ENCODE results near the gene VCAN.

VCAN gene

DNA sequence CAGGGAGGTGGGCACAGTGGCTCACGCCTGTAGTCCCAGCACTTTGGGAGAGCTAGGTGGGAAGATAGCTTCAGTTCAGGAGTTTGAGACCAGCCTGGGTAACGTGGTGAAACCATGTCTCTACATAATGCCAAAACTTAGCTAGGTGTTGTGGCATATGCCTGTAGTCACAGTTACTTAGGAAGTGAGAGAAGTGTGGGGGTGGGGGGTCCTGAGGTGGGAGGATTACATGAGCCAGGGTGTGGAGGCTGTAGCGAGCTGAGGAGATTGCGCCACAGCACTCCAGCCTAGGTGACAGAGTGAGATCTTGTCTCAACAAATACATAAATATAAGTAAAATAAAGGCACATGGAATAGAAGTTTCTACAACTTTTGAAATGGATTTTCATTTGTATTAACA is 23.1 kb downstream of the VCAN start:
- DNase-seq (ENCODE audit: low read depth) = no peak

DNA sequence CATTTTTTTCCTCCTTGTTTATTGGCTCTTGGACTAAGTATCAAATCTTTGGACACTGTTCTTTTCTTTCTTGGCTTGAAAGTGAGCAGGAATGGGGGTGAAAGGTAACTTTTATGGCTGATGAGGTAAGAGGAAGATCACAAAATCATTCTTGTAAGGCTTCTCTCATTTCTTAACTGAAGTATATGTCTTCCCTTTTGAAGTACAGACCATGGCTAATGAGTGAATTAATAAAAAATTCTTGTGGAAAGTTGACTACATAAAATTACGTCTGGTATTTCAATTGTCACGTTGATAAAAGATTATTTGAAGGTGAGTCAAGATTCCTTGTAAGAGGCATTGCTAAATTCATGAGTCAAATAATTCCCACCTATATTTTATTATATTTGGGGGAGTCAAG is 25.1 kb downstream of the VCAN start:
- DNase-seq (ENCODE audit: low read depth) = no peak

DNA sequence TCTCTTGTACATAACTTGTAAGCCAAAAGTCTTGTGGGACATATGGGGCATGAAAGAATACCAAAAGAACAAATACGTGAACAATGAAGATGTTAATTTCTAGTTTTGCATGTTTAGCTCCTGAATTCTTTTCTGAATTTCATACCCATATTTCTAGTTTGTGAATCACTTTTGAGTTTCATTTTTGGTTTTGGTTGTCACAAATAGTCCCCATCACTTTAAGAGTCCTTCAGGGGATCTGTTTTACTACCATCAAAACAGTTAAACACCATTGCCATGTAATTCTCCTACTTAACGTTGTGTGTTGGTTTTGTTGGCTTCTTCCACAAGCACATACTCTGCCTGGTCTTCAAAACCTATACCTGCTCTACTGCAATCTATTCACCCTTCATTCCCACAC is 27.0 kb downstream of the VCAN start:
- DNase-seq (ENCODE audit: low read depth) = no peak

DNA sequence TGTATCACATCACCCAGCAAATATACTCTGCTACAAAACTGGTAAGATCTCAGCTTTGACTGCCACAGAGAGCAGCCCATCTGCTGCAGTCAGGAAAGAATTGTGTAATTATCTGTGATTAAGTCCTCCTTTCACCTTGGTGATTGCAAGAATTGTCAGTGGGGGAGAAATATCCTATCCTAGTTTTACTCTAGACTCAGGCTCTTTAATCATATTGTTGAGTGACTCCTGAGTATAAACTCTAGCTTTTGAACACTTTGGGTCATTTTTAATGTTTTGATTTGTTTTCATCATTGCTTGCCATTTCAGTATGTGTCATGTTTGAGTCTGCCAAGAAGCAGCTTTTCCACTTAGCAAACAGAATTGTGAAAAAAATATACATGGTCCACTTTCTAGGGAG is 32.1 kb downstream of the VCAN start:
- DNase-seq (ENCODE audit: low read depth) = no peak

DNA sequence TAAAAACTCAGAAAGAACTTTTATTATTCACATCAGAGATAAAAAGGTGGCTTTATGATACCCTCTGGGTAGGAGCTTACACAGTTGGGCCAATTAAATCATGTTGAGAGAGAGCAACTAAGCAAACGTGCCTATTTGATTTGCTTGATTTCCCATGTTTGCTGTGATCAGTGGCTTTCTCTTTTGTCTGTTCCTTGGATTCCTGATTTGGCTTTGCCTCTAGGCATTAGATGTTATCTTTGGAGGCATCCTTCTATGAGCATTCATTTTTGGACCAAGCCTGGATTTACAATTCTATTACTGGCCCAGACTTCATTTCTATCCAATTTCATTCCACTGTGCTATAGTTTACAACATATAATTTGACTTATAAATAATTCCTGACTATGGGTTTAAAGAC is 35.9 kb downstream of the VCAN start:
- no peak for DNase-seq (ENCODE audit: low read depth)

DNA sequence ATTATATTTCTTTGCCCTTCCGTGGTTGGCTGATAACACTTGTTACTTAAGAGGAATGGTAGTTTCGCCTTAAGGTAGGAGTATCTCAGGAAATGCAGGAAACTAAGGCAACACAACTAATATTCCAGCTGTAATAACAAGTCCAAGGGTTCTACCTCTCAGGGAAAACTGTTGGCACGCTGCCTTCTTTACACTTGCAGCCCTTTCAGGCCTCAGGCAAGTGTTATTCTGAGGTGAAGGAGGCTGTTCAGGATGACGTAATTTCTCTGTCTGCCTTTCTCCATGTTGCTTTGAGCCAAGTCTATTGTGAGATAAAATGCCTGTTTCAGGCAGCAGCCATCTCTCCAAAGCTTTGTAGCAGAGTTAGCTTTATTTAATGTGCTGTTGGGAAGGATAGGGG is 38.0 kb downstream of the VCAN start:
- DNase-seq (ENCODE audit: low read depth) = peak; percentile 52

DNA sequence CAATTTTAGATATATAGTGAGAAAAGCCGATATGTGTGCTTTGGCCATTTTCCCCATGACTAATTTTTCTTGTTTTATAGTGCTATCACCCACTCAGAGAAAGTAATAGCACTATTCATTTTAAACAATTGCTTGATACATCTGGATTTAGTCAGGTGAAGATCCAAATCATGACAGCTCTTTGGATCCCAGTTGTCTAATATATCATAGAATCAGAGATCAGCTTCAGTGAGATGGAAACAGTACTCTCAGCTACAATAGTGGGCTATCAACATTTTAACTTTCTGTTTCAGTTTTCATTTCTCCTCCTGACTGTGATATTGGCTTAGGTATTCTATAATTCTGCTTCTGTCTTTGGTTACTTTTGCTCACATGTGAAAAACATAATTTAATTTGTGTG is 38.7 kb downstream of the VCAN start:
- no peak for DNase-seq (ENCODE audit: low read depth)

DNA sequence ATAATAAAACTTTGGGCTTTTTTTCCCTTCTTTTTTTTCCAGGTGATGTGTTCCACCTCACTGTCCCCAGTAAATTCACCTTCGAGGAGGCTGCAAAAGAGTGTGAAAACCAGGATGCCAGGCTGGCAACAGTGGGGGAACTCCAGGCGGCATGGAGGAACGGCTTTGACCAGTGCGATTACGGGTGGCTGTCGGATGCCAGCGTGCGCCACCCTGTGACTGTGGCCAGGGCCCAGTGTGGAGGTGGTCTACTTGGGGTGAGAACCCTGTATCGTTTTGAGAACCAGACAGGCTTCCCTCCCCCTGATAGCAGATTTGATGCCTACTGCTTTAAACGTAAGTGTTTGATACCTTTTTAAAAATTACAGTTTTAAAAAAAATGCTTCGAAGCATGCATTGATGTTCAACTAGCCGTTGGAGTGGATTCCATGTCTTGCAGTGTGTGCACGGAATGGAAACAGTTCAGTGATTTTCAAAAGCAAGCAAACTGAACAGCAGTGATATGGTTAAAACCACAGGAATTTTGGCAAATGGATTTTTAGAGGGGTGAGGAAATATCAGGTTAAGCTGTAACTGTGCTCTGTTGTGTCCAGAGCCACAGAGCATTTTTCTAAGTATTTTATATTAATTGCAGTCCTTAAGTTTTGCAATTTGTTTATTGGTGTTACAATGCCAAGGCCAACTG is 40.7 kb downstream of the VCAN start:
- DNase-seq (ENCODE audit: low read depth) = no peak

DNA sequence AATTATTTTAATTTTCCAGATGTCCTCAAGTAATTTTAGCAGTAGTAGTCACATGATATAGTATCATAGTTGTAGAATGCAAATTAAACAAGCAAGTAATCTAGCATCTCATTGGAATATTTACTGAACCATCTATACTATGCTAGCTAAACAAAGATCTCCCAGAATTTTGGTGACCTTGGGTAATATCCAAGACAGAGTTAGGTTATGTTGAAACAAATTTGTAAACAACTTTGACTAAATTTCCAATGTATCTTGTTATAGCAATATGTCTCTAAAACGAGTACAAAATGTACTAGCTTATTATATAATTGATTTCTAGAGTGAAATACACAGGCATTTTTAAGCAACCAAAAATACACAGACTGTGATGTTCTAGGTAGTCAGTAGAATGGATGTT is 41.5 kb downstream of the VCAN start:
- no peak for DNase-seq (ENCODE audit: low read depth)

DNA sequence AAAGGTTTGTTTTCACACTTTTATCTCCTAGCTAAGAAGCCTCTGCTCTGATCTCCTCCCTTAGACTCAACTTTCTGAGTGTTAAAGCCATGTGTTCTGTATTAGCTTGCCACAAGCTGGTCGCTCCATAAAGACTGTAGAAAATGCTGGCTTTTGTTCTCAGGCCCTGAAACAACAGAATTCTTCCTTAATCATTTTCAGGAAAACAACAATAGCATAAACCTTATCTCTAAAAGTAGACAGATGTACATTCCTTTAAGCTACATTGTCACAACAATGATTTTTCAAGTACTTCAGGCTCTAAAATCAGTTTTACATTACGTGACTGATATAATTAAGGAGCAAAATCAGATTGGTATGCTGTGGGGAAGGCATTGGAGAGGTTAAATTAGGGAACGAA is 41.9 kb downstream of the VCAN start:
- DNase-seq (ENCODE audit: low read depth) = no peak

DNA sequence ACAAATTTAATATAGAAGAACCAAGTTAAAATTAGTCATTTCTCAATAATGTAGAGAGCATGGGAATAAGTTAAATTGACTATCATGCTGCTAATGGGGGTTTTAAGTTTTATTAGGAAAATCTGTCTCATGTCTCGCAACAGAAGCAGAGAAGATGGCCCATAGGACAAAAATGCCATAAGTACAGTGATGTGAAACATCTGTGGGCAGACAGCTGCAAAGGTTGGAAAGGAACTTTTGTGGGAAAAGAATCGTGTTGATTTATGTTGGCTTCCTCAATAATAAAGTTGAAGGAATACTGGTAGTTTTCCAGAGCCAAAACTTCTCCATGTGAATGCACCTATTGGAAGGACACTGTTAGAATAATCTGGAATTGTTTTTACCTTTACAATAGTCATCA is 44.8 kb downstream of the VCAN start:
- DNase-seq (ENCODE audit: low read depth) = no peak

DNA sequence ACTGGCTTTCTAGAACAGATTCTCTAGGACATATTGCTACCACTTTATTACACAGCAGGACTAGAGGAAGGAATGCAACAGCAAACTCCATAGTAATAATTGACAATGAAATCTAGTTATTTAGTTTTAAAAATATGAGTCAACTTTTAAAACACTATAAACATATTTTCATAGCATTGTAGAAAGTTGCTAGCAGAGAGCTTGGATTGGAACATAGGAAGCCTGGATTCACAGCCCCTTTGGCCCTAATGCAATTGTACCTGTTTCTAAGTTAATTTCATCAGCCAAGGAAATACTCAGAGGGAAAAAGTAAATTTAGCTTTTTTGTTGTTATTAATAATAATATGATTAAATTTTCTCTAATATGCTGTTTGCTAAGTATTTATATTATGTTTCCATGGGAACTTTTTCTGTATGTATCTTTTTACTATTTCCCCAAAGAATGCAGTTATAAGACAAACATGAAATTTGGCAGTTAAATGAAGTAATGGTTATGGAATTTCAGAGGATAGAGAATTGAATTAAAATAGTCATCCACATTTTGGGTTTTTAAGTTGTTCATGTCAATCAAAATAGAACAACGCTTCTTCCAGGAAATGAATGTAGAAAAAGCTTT is 45.6 kb downstream of the VCAN start:
- no peak for DNase-seq (ENCODE audit: low read depth)

DNA sequence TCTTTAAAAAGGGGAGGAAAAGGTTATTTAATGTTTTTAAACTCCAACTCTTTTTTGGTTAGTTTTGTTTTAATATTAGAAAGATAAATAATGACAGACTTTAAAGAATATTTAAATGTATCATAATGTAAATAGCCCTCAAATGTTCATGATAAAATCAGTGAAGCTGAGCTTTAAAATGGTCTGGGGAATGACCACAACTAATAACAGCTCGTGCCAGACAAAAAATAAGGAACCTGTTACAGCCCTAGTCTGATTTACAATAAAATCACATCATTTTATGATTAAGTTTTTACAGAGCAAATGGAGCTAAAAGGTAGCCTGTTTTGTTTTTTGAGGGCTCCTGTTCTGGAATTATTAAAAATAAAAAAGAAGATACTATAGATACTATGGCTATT is 46.1 kb downstream of the VCAN start:
- DNase-seq (ENCODE audit: low read depth) = no peak

DNA sequence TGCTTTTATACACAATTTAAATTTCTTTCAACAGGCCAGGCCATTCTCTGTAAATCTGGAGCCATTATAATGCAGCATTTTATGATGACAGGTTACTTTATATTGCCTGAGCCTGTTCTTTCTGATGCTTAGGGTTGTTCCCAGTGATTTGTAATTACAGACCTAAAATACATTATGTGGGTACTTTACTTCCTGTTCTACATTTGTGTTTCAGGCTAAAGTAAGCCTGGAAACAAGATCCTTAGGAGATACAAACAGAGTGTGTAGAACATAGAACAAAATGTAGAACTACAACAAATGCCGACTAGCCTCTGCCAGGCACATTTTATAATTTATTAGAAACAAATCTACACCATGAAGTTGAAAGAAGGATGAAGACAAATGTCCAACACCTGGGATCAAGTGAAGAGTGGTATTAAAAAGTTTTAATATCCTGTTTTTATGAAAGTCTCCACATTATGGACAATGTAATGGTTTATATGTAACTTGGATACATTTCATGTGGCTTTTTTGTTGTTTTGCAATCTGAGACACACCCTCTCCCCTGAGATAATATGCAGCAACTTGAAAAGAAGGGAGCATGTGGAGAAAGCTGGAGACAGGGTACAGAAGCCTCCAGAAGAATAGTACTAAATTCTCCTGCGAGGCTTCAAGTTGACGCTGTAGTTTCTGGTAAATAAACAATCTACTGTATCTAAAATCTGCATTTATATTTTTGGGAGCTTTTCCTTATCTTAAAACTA is 46.9 kb downstream of the VCAN start:
- no peak for DNase-seq (ENCODE audit: low read depth)

DNA sequence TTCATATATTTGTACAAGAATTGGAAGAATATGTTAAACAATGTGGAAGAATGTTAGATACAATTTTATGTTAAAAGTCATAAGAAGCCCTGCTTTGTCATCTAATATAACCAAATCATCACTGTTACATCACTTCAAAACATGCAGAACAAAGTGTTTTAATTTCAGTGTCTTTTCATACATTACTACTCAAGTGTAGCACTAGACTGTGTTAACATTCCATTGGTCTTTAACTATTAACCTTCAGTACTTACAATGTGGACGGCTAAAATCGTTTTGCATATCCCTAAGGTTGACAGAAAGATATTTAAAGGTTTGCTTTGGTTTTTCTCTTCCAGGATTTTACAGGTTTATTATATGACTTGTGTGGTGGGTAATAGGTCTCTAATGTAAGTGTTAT is 50.9 kb downstream of the VCAN start:
- no peak for DNase-seq (ENCODE audit: low read depth)

DNA sequence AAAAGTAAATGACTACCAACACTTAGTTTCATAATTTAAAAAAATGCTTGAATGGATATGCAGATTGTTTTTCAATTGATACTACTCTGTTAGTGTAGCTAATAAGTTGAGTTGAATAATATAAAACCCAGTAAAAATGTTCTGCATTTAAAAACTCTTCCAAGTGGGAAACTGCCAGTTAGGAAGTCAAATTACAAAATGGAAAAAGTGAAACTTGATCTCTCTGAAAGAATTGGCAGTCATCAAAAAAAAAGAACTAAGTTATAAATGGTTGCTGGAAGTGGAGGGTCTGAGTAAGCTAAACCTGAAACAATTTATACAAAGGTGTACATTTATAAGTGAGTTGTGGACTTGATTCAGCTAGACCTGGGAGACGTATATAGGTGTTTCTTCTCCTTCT is 52.4 kb downstream of the VCAN start:
- DNase-seq (ENCODE audit: low read depth) = no peak

DNA sequence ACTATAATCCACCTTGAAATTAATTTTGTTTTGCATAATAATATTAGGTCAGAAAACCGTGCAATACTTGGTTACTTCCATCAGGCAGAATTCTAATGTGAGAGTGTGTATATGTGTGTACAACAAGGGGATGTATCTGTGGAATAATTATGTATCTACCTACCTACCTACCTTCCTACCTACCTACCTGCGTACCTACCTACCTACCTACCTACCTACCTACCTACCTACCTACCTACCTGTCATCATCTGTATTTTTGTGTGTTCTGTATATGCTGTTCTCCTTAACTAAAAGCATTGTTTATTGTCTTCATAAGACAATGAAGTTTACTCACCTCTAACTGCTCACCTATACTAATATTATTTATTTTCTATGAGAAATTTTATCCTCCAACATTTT is 52.8 kb downstream of the VCAN start:
- no peak for DNase-seq (ENCODE audit: low read depth)

DNA sequence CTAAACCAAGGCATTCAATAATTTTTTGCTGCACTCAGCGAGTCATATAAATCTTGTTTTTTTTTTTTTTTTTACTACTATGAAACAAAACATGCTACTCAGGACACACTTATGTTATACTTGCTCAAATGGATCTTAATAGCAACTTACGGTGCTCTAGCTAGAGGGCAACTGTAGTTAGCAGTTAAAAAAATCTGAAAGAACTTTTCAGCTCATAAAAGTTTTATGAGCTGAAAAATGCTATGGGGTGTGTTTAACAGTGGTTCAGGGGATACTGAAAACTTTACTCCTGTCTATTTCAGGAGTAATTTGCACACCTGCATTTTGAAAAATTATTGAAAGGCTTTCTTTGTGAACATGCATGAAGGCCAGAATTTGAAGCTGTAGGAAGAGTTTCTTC is 53.4 kb downstream of the VCAN start:
- no peak for DNase-seq (ENCODE audit: low read depth)

DNA sequence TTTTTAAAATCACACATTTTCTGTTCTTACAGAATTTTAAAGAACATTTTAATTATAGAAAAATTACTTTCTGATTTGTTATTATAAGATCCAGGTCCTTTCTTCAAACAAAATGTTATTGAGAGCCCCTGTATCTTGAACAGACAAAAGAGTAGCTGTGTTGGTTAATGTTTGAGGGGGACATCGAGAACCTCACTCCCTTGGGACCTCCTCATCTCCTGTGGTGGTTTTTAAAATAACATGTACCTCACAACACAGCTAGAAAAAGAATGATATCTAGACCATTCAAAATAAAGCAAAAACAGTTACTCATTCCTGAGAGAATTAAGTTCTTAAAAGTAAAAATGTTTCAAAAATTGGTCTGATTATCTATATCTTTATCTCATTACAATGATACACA is 54.7 kb downstream of the VCAN start:
- DNase-seq (ENCODE audit: low read depth) = no peak

DNA sequence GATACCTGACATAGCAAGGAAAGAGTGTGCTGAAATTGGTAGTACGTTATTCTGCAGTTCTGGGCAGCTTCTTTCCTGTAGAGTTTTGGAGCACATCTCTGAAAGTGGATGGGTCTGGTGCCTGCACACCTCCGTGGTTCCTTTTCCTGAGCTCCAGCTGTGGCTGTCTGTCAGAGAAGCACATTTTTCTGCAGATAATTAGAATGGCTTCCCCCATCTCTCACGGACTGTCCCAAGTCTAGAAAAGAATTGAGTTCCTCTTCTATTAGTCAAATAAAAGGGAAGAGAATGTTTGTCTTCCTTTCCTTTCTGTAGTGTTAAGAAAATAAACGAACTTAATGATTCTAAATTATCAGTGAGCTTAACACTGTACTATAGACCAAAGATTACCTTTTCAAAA is 55.7 kb downstream of the VCAN start:
- DNase-seq (ENCODE audit: low read depth) = no peak

DNA sequence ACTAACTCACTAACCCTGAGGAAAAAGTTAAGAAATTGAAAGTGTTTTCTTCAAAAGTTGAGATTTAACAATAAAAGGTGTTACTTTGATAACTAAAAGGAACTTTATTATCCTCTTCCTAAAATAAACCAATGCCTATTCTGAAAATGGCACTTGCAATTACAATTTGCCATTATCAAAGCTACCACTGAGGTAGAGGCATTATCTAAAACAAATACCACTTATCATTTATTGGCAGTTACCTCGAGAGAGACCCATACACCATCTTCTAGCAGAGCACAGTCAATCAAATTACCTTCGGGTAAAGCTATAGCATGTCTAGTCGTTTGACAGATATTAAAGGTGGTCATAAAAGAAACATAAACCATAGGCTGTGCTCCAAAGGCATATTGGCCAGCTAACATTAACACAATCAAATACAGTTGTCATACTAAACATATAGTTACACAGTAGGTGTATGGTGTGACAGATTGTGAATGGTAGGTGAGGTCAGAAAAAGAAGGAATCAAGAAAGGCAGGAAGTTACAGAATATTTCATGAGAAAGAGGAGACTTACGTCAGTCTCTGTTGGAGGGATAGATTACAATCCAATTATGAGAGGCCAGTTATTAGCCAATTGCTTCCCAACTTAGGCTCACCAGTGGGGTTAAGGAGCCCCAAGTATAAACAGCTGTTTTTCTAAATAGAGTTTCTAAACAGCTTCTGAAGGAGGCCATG is 56.3 kb downstream of the VCAN start:
- no peak for DNase-seq (ENCODE audit: low read depth)

DNA sequence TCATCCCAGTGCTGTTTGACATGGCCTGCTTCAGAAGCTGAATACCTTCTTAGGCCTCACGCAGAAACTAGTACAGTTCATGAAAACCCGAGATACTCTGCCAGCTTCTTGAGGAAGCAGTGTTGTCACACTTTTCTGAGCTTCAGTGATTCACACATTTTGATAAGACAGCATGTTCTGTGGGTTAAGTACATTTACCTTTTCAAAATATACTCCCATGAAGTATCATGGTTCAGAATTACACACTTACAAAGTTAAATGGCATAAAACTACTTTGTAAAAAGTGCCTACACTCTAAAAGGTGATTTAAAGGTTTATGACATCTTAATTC is 56.9 kb downstream of the VCAN start:
- no peak for DNase-seq (ENCODE audit: low read depth)

DNA sequence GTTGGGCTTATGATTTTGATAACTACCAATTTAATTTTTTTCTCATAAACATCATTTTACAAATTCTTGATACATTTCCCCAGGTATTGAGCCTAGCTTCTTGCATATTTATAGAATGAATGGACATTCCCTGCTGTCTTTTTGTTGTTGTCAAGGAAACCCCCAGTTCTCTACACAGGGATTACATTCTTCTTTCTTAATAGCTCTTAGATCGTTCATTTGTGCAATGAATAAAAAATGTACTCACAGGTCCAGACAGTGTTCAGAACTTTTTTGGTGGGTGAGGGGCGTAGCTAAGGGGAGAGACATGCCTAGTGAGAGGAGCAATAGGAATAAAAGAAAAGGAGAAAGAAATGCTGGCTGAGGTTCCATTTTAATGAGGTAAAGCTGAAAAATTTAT is 58.6 kb downstream of the VCAN start:
- DNase-seq (ENCODE audit: low read depth) = no peak
